Peyer's patch (tissue), 4 donors: ENCODE measurements around the gene RTN4RL1.
"Not testable (repeated sequence)": the region's sequence is repeated elsewhere in the genome, so short reads cannot be mapped to it uniquely, and the experiment has no call there.

ENCODE experiments used
- POLR2A ChIP-seq, 2 donors: fragments of 450-650 bp; IDR thresholded peaks; one replicate each; pipeline ENCODE4 v1.5.1; 2017; ENCODE audit warnings: antibody characterized with exemption in 2 of 2, mild to moderate bottlenecking in 2 of 2, moderate library complexity in 2 of 2
- TF ChIP-seq, protein P1 (sequence below), 6 experiments: fragments of 450-650 bp in 4 of 6; fragments of 200-600 bp in 2 of 6; sonication (generic) in 1 of 6; IDR thresholded peaks; one replicate each; pipeline ENCODE4 v1.5.1; 2017 to 2019; ENCODE audit warnings: antibody characterized with exemption in 6 of 6, mild to moderate bottlenecking in 3 of 6, moderate library complexity in 1 of 6

GRCh38 chr17:1895479-1895878 lies 129.7 kb downstream of the RTN4RL1 start:
- TF ChIP-seq, protein P1, sequence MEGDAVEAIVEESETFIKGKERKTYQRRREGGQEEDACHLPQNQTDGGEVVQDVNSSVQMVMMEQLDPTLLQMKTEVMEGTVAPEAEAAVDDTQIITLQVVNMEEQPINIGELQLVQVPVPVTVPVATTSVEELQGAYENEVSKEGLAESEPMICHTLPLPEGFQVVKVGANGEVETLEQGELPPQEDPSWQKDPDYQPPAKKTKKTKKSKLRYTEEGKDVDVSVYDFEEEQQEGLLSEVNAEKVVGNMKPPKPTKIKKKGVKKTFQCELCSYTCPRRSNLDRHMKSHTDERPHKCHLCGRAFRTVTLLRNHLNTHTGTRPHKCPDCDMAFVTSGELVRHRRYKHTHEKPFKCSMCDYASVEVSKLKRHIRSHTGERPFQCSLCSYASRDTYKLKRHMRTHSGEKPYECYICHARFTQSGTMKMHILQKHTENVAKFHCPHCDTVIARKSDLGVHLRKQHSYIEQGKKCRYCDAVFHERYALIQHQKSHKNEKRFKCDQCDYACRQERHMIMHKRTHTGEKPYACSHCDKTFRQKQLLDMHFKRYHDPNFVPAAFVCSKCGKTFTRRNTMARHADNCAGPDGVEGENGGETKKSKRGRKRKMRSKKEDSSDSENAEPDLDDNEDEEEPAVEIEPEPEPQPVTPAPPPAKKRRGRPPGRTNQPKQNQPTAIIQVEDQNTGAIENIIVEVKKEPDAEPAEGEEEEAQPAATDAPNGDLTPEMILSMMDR (IDR thresholded peaks at IDR 0.05): not testable (repeated sequence)
- not testable (repeated sequence) for TF ChIP-seq POLR2A (IDR thresholded peaks at IDR 0.05)
